Kidney (tissue), 14 donors: ENCODE data around the gene ST8SIA6. TPM values are rescaled to one million over a fixed set of nuclear protein-coding genes. Genes with fewer than 3 reads are reported as not detected.

ENCODE experiments used
- DNase-seq, 5 donors: peaks; one replicate each; pipeline ENCODE4 v3.0.0-alpha.2; 2013 to 2020
- FAIRE-seq: peaks from 2 replicates; lab custom pipeline; 2012; peaks lifted over from hg19 to GRCh38; lab: Jason Lieb, UNC
- H3K27ac ChIP-seq, 2 donors: one replicate each; pipeline ENCODE4 v1.7.0; 2013; ENCODE audit warnings: low read depth in 2 of 2, low read length in 2 of 2, inconsistent platforms in 1 of 2
- H3K27me3 ChIP-seq: one replicate; pipeline ENCODE4 v1.7.1; 2013; ENCODE audit warnings: low read length, inconsistent platforms; ENCODE audit not compliant: control insufficient read depth, insufficient read depth
- H3K36me3 ChIP-seq, 3 donors: one replicate each; pipeline versions ENCODE4 v1.7.0 to v1.7.1; 2013; ENCODE audit warnings: low read length in 3 of 3, control low read depth in 1 of 3, inconsistent platforms in 1 of 3; ENCODE audit not compliant: insufficient read depth in 3 of 3, control insufficient read depth in 2 of 3
- H3K4me1 ChIP-seq, 3 donors: one replicate each; pipeline versions ENCODE4 v1.7.0 to v1.7.1; 2013; ENCODE audit warnings: low read length in 3 of 3, inconsistent platforms in 1 of 3, low read depth in 1 of 3; ENCODE audit not compliant: control insufficient read depth in 2 of 3, insufficient read depth in 2 of 3
- H3K4me3 ChIP-seq, 3 donors: one replicate each; pipeline versions ENCODE4 v1.7.0 to v1.8.1; 2013; ENCODE audit warnings: low read length in 3 of 3, control low read depth in 1 of 3, inconsistent platforms in 1 of 3
- H3K9ac ChIP-seq, 3 donors: one replicate each; pipeline versions ENCODE4 v1.7.0 to v1.7.1; 2013; ENCODE audit warnings: low read length in 3 of 3, control low read depth in 1 of 3, inconsistent platforms in 1 of 3
- H3K9me3 ChIP-seq, 3 donors: one replicate each; pipeline versions ENCODE4 v1.7.0 to v1.7.1; 2013; ENCODE audit warnings: low read length in 3 of 3, control low read depth in 1 of 3, inconsistent platforms in 1 of 3; ENCODE audit not compliant: control insufficient read depth in 2 of 3, insufficient read depth in 1 of 3
- CTCF ChIP-seq: IDR thresholded peaks from 3 replicates; pipeline ENCODE4 v1.5.1; 2012; ENCODE audit warnings: mild to moderate bottlenecking, moderate library complexity, borderline replicate concordance; ENCODE audit not compliant: insufficient read depth; ENCODE audit errors: extremely low read depth
- intact Hi-C: fragments of 100-400 bp; cut with DNase I; formaldehyde crosslinking; loops from one replicate; pipeline ENCODE4 v1.11.1; 2022
- polyA plus RNA-seq: library from polyadenylated mRNA; stranded (reverse); fragments of 350-450 nt; fragmentation: Illumina TruSeq; extraction: RNeasy Lipid Tissue Mini Kit (QIAGEN cat#74804); gene quantifications from one replicate; pipeline ENCODE4 v1.2.3, GENCODE V29; 2014; ENCODE audit warnings: low read depth, low replicate concordance; ENCODE audit not compliant: insufficient read depth
- total RNA-seq: library from RNA; stranded (reverse); fragmentation: NEBNext Ultra II Directional; extraction: Animal tissue kit (Norgen Biotek cat#: 25700); gene quantifications from one replicate; pipeline ENCODE4 v1.2.1, GENCODE V29; 2021
- donor health status: control.
- donor health status: control.
- donor health status: control.
- donor health status: control.
- donor health status: control.
- donor health status: DM: yes; HTN: yes; CAD: no.
- donor health status: Normal renal cell carcinoma (clear cell type).

Gene ST8SIA6
- total and polyA plus RNA-seq, 2 donors from 2014 or later = 0.22 to 0.91 TPM

DNA sequence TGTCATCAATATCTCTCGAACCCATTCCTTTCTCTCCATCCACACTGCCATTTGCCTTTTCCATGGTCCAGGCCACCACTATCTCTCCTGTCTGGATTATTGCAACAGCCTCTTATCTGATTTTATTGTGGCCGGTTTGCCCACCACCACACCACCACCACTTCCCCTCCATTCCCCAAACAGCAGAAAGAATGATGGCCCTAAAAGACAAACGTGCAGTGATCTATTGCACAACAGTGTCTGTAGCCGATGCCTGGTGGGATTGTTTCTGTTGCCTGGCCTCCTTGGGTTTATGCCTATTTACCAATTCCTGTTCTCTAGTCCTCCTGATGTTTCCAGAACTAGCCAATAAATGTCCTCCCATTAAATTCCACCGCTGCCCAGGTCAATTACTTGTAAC, 10.2 kb upstream of the ST8SIA6 start:
- no peaks in the 10 kb centered on the region for H3K4me1 ChIP-seq
- TF ChIP-seq CTCF = no peak
- no peak overlapping the region for H3K9ac ChIP-seq
- H3K9me3 ChIP-seq = no peaks in the 10 kb centered on the region
- no peaks in the 10 kb centered on the region for H3K36me3 ChIP-seq
- H3K4me3 ChIP-seq = no peak overlapping the region
- DNase-seq (no peak), FAIRE-seq (no peak)
- H3K27me3 ChIP-seq = no peaks in the 10 kb centered on the region
- intact Hi-C loops = no loop called here
- H3K27ac ChIP-seq = no peak overlapping the region

- no peaks in the 10 kb centered on the region for H3K27me3 ChIP-seq
- TF ChIP-seq CTCF = no peak
- no peaks in the 10 kb centered on the region for H3K9me3 ChIP-seq
- intact Hi-C loops = no loop called here
- H3K36me3 ChIP-seq = no peaks in the 10 kb centered on the region
- H3K4me1 ChIP-seq = no peaks in the 10 kb centered on the region
- no peak overlapping the region for H3K27ac ChIP-seq
- H3K9ac ChIP-seq = no peak overlapping the region
- no peak overlapping the region for H3K4me3 ChIP-seq
- FAIRE-seq = no peak
- no peak for DNase-seq
These were observed 6.4 kb upstream of the ST8SIA6 start for GRCh38 chr10:17460756-17461155.

DNA sequence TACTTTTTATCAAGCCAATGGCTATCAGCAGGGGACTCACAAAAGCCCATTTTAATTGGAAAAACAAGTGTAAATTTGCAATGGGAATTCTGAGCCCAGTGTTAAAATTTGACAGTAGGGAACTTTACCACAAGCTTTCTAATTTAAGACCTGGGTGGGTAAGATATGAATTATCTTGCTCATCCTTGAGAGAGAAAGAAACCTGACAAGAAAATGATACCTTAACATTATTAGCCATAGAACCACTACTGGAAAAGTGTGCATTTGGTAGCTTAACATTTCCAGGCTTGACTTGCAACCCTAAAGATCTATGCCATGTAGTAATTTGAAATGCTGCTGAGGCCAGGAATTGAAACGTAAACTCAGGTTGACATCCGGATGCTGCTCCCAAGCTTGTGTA, 2.7 kb upstream of the ST8SIA6 start:
- Histone ChIP-seq H3K36me3 (no peaks in the 10 kb centered on the region), H3K4me1 (peaks cover 0 to 2% (median 0%) of the 10 kb centered on the region in 3 donors), H3K4me3 (no peak overlapping the region), H3K27me3 (peaks cover 6% of the 10 kb centered on the region), H3K9me3 (no peaks in the 10 kb centered on the region), H3K27ac (no peak overlapping the region), H3K9ac (no peak overlapping the region)
- no peak for TF ChIP-seq CTCF
- FAIRE-seq (no peak), DNase-seq (no peak)
- intact Hi-C loops = no loop called here

- Histone ChIP-seq H3K27ac (no peak overlapping the region), H3K9ac (no peak overlapping the region), H3K4me3 (no peak overlapping the region), H3K4me1 (peaks cover 0 to 2% (median 0%) of the 10 kb centered on the region in 3 donors), H3K9me3 (no peaks in the 10 kb centered on the region), H3K36me3 (no peaks in the 10 kb centered on the region), H3K27me3 (peaks cover 7% of the 10 kb centered on the region)
- no peak for TF ChIP-seq CTCF
- intact Hi-C loops = no loop called here
- DNase-seq = no peak
- FAIRE-seq = no peak
These were observed 1.7 kb upstream of the ST8SIA6 start for GRCh38 chr10:17456032-17456548.
